ENCODE data around the gene LRRC4C.

LRRC4C gene

DNA sequence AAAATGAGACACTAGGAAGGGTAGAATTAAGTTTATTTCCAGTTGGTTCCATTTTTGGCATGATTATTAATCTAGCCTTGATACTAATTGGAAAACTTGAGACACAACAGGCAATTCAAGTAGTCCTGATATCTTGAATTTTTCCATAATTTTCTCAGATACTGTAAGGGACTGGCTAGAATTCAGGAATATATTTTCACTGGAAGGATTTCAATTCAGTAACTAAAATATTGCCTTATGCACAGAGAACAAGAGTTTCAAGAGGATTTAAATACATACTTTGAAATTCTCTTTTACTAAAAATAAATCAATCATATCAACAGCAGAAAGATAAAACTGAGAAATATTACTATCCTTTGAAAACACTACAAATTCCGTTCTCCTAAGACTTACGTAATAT, 632.9 kb downstream of the LRRC4C start:
- no peak for TF ChIP-seq CTCF (IDR thresholded peaks at IDR 0.05; ENCODE audit: insufficient read depth, low read length, poor library complexity, severe bottlenecking)
- no peaks in the 10 kb centered on the region for H3K27me3 ChIP-seq (replicated peaks; ENCODE audit: control insufficient read depth, insufficient read depth, low read length)
- DNase-seq (ENCODE audit: extremely low read depth, insufficient read length): no peak
- H3K36me3 ChIP-seq (ENCODE audit: control insufficient read depth, insufficient read depth, low read length): no peaks in the 10 kb centered on the region
- H3K4me3 ChIP-seq (replicated peaks; ENCODE audit: low read depth, low read length): no peak overlapping the region

- DNase-seq (ENCODE audit: extremely low read depth, insufficient read length): no peak
- no peak overlapping the region for H3K4me3 ChIP-seq (replicated peaks; ENCODE audit: low read depth, low read length)
- H3K36me3 ChIP-seq (ENCODE audit: control insufficient read depth, insufficient read depth, low read length): no peaks in the 10 kb centered on the region
- no peak for TF ChIP-seq CTCF (IDR thresholded peaks at IDR 0.05; ENCODE audit: insufficient read depth, low read length, poor library complexity, severe bottlenecking)
- no peaks in the 10 kb centered on the region for H3K27me3 ChIP-seq (replicated peaks; ENCODE audit: control insufficient read depth, insufficient read depth, low read length)
Measured at GRCh38 chr11:40825201-40825834, 634.1 kb downstream of the LRRC4C start.

- Histone ChIP-seq H3K4me3 (replicated peaks; ENCODE audit: low read depth, low read length) (no peak overlapping the region), H3K27me3 (replicated peaks; ENCODE audit: control insufficient read depth, insufficient read depth, low read length) (no peaks in the 10 kb centered on the region), H3K36me3 (ENCODE audit: control insufficient read depth, insufficient read depth, low read length) (no peaks in the 10 kb centered on the region)
- TF ChIP-seq CTCF (IDR thresholded peaks at IDR 0.05; ENCODE audit: insufficient read depth, low read length, poor library complexity, severe bottlenecking): no peak
- no peak for DNase-seq (ENCODE audit: extremely low read depth, insufficient read length)
Measured at GRCh38 chr11:40819230-40819629, 640.2 kb downstream of the LRRC4C start.

- TF ChIP-seq CTCF (IDR thresholded peaks at IDR 0.05; ENCODE audit: insufficient read depth, low read length, poor library complexity, severe bottlenecking): no peak
- H3K4me3 ChIP-seq (replicated peaks; ENCODE audit: low read depth, low read length): no peak overlapping the region
Measured at GRCh38 chr11:40816976-40817375, 642.5 kb downstream of the LRRC4C start.

GRCh38 chr11:40797981-40798380, 661.5 kb downstream of the LRRC4C start:
- H3K4me3 ChIP-seq (replicated peaks; ENCODE audit: low read depth, low read length): no peak overlapping the region
- no peaks in the 10 kb centered on the region for H3K36me3 ChIP-seq (ENCODE audit: control insufficient read depth, insufficient read depth, low read length)
- no peak for DNase-seq (ENCODE audit: extremely low read depth, insufficient read length)
- H3K27me3 ChIP-seq (replicated peaks; ENCODE audit: control insufficient read depth, insufficient read depth, low read length): no peaks in the 10 kb centered on the region
- TF ChIP-seq CTCF (IDR thresholded peaks at IDR 0.05; ENCODE audit: insufficient read depth, low read length, poor library complexity, severe bottlenecking): no peak

More at GRCh38 chr11:40816976-40817375, 642.5 kb downstream of the LRRC4C start:
- DNase-seq (ENCODE audit: extremely low read depth, insufficient read length): no peak
- no peaks in the 10 kb centered on the region for H3K27me3 ChIP-seq (replicated peaks; ENCODE audit: control insufficient read depth, insufficient read depth, low read length)
- no peaks in the 10 kb centered on the region for H3K36me3 ChIP-seq (ENCODE audit: control insufficient read depth, insufficient read depth, low read length)

GRCh38 chr11:40787224-40787623, 672.2 kb downstream of the LRRC4C start:
- no peak for DNase-seq (ENCODE audit: extremely low read depth, insufficient read length)
- H3K36me3 ChIP-seq (ENCODE audit: control insufficient read depth, insufficient read depth, low read length): no peaks in the 10 kb centered on the region
- H3K4me3 ChIP-seq (replicated peaks; ENCODE audit: low read depth, low read length): no peak overlapping the region
- no peak for TF ChIP-seq CTCF (IDR thresholded peaks at IDR 0.05; ENCODE audit: insufficient read depth, low read length, poor library complexity, severe bottlenecking)
- no peaks in the 10 kb centered on the region for H3K27me3 ChIP-seq (replicated peaks; ENCODE audit: control insufficient read depth, insufficient read depth, low read length)
